HG02642 (cell line): Measurements from ENCODE around the gene NOXA1.
A peak's percentile ranks its signal among the peaks of the same experiment; 100 is the strongest.
"Not testable (repeated sequence)": the region's sequence is repeated elsewhere in the genome, so short reads cannot be mapped to it uniquely, and the experiment has no call there.

ENCODE experiments used
- ATAC-seq: cut with Tn5 transposase; IDR thresholded peaks from one replicate; pipeline ENCODE4 v1.9.1; 2021; ENCODE audit warnings: mild to moderate bottlenecking; ENCODE audit not compliant: unreplicated experiment, poor library complexity

The NOXA1 gene

GRCh38 chr9:137422604-137423513 lies at the start of gene NOXA1, which contains the start of gene EXD3:
Gene NOXA1, plus strand, starts transcription at chr9:137423393. Its CDS starts 137 bp downstream, at chr9:137423530.
Gene EXD3, minus strand, starts transcription at chr9:137423162. Its CDS starts 27,805 bp downstream, at chr9:137395357.
- peak; percentile 90 for ATAC-seq

- no peak for ATAC-seq
Measured at GRCh38 chr9:137373611-137373980, 49.6 kb upstream of the NOXA1 start.

GRCh38 chr9:137374131-137374845 lies 48.9 kb upstream of the NOXA1 start:
- ATAC-seq = no peak

GRCh38 chr9:137375321-137376058 lies 47.7 kb upstream of the NOXA1 start:
- no peak for ATAC-seq

DNA sequence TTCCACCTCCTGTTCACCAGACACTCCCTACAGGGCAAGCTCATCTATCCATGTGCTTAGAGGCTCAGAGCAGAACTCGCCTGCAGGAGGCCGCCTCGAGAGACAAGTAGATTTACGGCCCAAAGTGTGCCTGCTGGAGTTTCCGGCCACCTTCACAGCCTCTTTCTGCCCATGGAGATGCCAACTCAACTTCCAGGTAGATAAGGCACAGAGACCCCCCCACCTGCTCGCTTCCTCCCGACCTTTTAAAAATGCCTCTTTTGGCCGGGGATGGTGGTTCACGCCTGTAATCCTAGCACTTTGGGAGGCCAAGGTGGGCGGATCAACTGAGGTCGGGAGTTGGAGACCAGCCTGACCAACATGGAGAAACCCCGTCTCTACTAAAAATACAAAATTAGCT lies 46.8 kb upstream of the NOXA1 start:
- no peak for ATAC-seq

DNA sequence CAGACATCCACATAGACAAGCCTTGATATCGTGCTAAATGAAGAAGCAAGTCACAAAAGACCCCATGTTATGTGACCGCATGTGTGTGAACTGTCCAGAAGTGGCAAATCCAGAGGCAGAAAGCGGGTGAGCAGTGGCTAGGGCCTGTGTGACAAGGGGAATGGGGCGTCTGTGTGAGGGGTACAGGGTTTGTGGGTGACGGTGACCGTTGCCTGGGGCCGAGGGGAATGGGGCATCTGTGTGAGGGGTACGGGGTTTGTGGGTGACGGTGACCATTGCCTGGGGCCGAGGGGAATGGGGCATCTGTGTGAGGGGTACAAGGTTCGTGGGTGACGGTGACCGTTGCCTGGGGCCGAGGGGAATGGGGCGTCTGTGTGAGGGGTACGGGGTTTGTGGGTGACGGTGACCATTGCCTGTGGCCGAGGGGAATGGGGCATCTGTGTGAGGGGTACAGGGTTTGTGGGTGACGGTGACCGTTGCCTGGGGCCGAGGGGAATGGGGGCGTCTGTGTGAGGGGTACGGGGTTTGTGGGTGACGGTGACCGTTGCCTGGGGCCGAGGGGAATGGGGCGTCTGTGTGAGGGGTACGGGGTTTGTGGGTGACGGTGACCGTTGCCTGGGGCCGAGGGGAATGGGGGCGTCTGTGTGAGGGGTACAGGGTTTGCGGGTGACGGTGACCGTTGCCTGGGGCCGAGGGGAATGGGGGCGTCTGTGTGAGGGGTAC lies 44.3 kb upstream of the NOXA1 start:
- ATAC-seq = not testable (repeated sequence)

DNA sequence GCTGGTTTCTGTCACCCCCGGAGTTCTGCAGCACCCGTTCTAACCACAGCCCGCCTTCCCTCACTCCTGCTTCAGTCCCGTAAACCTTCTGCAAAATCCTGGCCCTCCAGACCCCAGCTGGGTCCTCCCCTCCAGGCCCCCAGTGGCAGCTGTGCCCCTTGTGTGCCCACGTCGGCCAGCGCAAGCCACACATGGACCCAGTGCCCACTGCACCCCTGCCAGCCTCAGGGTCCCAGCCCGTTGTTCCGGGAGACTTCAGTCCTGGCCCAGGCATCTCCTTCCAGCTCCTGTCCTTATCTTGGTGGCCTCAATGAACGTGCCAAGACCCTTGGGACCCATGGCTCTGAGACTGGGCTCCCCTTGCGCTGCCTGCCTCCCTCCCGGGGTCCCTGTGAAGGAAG lies 43.4 kb upstream of the NOXA1 start:
- ATAC-seq = no peak

- ATAC-seq = no peak
Measured at GRCh38 chr9:137380171-137380570, 43.0 kb upstream of the NOXA1 start.

DNA sequence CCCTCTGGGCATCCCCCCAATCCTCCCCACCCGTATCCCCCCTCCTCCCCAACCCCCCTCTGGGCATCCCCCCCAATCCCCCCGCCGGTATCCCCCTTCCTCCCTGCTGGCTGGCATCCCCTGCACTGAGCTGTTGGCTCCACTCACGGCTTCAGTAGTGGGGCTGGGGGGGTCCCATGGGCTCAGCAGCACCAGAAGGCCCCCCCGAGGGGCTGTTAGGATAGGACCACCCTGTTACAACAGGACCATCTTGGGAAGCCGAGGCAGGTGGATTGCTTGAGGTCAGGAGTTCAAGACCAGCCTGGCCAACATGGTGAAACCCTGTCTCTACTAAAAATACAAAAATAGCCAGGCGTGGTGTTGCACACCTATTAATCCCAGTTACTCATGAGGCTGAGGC lies 42.6 kb upstream of the NOXA1 start:
- no peak for ATAC-seq

DNA sequence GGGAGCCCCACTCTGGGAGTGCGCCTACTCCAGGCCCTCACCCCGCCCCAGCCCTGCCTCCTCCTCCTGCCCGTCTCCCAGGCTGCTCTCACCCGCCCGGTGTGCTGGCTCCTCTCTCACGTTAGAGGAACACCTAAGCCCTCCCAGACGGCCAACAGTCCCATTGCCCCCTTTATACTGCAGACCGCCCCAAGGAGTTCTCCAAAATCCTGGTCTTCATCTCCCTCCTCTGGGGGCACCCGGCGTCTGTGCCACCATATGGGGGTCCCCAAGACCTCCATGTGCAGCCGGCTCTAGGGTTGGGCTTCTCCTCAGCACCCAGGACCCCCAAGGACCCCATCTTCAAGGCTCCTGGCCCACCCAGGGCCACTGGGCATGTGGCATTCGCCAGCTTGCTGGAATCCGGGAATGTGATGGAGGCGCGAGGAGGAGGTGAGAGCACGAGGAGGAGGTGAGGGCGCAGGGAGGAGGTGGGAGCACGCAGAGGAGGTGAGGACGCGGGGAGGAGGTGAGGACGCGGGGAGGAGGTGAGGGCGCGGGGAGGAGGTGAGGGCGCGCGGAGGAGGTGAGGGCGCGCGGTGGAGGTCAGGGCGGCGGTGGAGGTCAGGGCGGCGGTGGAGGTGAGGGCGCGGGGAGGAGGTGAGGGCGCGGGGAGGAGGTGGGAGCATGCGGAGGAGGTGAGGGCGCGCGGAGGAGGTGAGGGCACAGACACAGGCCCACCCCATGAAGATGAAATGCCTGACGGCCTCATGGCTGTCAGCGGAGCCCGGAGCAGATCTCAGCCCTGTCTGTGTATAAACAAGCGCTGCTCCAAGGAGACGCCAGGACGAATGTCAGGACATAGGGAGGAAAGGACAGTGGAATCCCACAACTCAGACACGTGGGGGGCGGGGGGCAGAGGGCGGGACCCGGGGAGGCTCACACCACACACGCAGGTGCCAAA lies 41.4 kb upstream of the NOXA1 start:
- no peak for ATAC-seq

DNA sequence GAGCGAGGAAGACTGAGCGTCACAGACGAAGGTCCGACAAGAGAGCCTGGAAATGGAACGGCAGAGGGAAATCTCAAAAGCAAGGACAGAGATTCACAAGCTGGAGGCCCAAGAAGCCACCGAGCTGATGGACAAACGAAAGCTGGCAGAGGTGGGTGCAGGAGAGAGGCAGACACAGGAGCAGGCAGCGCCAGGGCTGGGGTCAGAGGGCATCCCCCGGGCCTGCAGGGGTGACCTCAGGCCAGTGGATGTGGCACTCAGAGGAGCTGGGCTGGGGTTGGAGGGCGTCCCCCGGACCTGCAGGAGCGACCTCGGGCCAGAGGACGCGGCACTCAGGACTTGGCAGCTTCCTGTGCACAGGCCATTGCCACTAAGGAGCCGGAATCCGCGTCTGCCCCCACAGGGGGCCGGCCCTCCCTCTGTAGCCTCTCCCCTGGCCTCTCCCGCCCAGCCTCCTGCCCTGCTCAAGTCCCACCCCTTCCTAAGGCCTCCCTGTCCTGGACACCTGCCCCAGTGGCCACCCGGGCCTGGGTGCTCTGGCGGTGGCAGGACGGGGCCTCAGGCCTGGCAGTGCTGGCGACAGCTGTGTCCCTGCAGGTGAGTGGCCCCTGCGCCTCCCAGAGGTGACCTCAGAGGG lies 40.6 kb upstream of the NOXA1 start:
- ATAC-seq = no peak

DNA sequence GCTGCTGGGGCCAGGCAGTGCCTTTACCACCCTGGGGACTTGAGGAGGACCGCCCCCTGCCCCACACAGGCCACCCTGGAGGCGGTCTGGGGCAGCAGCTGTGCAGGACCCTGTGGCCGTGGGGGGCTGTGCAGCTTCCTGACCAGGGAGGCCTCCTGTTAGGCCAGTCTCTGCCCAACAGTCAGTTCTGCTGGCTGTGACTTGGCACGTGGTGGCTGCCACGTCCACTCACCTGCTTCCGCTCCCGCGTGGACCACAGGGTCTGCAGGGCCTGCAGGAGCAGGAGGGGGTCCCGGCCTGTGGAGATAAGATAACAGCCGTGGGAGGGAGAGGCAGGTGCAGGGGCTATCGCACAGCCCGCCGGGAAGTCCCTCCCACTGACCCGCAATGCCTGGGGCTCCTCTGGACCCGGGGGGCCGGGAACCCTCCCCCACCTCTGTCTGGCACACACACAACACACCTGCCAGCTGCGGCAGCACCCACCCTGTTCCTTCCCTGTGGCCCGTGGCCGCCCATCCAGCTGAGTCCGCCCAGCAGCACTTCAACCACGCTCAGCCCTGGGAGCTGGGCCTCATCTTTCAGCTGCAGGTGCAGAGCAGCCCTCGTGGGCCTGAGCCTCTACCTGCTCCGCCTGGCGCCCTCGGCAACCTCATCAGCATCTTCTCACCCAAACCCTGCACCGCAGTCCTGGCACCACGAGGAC lies 40.0 kb upstream of the NOXA1 start:
- ATAC-seq = no peak

- no peak for ATAC-seq
Measured at GRCh38 chr9:137383784-137384756, 39.1 kb upstream of the NOXA1 start.

- ATAC-seq = no peak
Measured at GRCh38 chr9:137385061-137385655, 38.0 kb upstream of the NOXA1 start.

GRCh38 chr9:137386507-137387113 lies 36.6 kb upstream of the NOXA1 start:
- not testable (repeated sequence) for ATAC-seq
